Chondrocyte (in vitro differentiated cells): ENCODE data around the gene ZBTB24. TPM values are rescaled to one million over a fixed set of nuclear protein-coding genes. Genes with fewer than 3 reads are reported as not detected.

Source experiments
- DNase-seq: peaks from one replicate; pipeline ENCODE4 v3.0.0; 2021; ENCODE audit warnings: mixed read lengths, low spot score
- H3K27ac Mint-ChIP-seq: one replicate; pipeline ENCODE4 v1.8.0; 2021; ENCODE audit warnings: mild to moderate bottlenecking, moderate library complexity, mixed read lengths; ENCODE audit not compliant: unreplicated experiment
- H3K27me3 Mint-ChIP-seq: 2 replicates; pipeline ENCODE4 v1.8.0; 2021; ENCODE audit warnings: low read depth, mixed read lengths
- H3K36me3 Mint-ChIP-seq: 2 replicates; pipeline ENCODE4 v1.8.0; 2021; ENCODE audit warnings: low read depth, mixed read lengths
- H3K4me1 Mint-ChIP-seq: 2 replicates; pipeline ENCODE4 v1.8.0; 2021; ENCODE audit warnings: low read depth, mild to moderate bottlenecking, mixed read lengths
- H3K4me3 Mint-ChIP-seq: one replicate; pipeline ENCODE4 v1.8.0; 2021; ENCODE audit warnings: mild to moderate bottlenecking, moderate library complexity, mixed read lengths; ENCODE audit not compliant: unreplicated experiment
- H3K9me3 Mint-ChIP-seq: 2 replicates; pipeline ENCODE4 v1.8.0; 2021; ENCODE audit warnings: low read depth, mixed read lengths
- CTCF ChIP-seq: fragments of 200-600 bp; sonication (generic); IDR thresholded peaks from 2 replicates; pipeline ENCODE4 v1.5.0; 2021; ENCODE audit warnings: antibody characterized with exemption, mild to moderate bottlenecking, moderate library complexity
- total RNA-seq: library from RNA; stranded (reverse); gene quantifications from 3 replicates; pipeline ENCODE4 v1.2.1, GENCODE V29; 2021

ZBTB24 gene
- total RNA-seq, 1 donor from 2014 or later = 7.1 TPM

- Mint-ChIP-seq H3K27ac (no peak overlapping the region), H3K27me3 (no peaks in the 10 kb centered on the region)
These were observed 22.7 kb downstream of the ZBTB24 start for GRCh38 chr6:109460161-109460829.

GRCh38 chr6:109458774-109459531 is 24.1 kb downstream of the ZBTB24 start:
- H3K27me3 Mint-ChIP-seq = no peaks in the 10 kb centered on the region
- no peak for TF ChIP-seq CTCF
- peaks cover 22% of the 10 kb centered on the region for H3K4me1 Mint-ChIP-seq
- DNase-seq = no peak
- no peaks in the 10 kb centered on the region for H3K9me3 Mint-ChIP-seq
- H3K27ac Mint-ChIP-seq = no peak overlapping the region
- peaks cover 8% of the 10 kb centered on the region for H3K36me3 Mint-ChIP-seq
- no peak overlapping the region for H3K4me3 Mint-ChIP-seq

More at GRCh38 chr6:109460161-109460829, 22.7 kb downstream of the ZBTB24 start:
- Mint-ChIP-seq H3K9me3 (no peaks in the 10 kb centered on the region), H3K4me1 (peaks cover 14% of the 10 kb centered on the region), H3K4me3 (no peak overlapping the region), H3K36me3 (peaks cover 10% of the 10 kb centered on the region)
- no peak for DNase-seq
- TF ChIP-seq CTCF = no peak

- Mint-ChIP-seq H3K27me3 (no peaks in the 10 kb centered on the region), H3K4me3 (no peak overlapping the region), H3K27ac (peak overlapping the region; percentile 57), H3K36me3 (peaks cover 8% of the 10 kb centered on the region), H3K9me3 (no peaks in the 10 kb centered on the region), H3K4me1 (peaks cover 31% of the 10 kb centered on the region)
- no peak for TF ChIP-seq CTCF
- DNase-seq = no peak
These were observed 25.4 kb downstream of the ZBTB24 start for GRCh38 chr6:109457562-109457996.

- Mint-ChIP-seq H3K27me3 (no peaks in the 10 kb centered on the region), H3K36me3 (peaks cover 6% of the 10 kb centered on the region), H3K4me1 (peaks cover 31% of the 10 kb centered on the region), H3K9me3 (no peaks in the 10 kb centered on the region), H3K27ac (peak overlapping the region; percentile 57), H3K4me3 (peak overlapping the region; percentile 80)
- DNase-seq = no peak
- TF ChIP-seq CTCF = no peak
These were observed 26.1 kb downstream of the ZBTB24 start for GRCh38 chr6:109456710-109457561.

GRCh38 chr6:109456111-109456583 is 26.9 kb downstream of the ZBTB24 start:
- Mint-ChIP-seq H3K27ac (peak overlapping the region; percentile 54), H3K9me3 (no peaks in the 10 kb centered on the region), H3K27me3 (no peaks in the 10 kb centered on the region), H3K36me3 (peaks cover 7% of the 10 kb centered on the region), H3K4me1 (peaks cover 31% of the 10 kb centered on the region), H3K4me3 (peak overlapping the region; percentile 80)
- TF ChIP-seq CTCF = no peak
- no peak for DNase-seq
